Fibroblast of skin of abdomen (primary cell): ENCODE measurements around the gene ERGIC1.
A peak's percentile ranks its signal among the peaks of the same experiment; 100 is the strongest.

ENCODE experiments used
- DNase-seq: peaks from one replicate; pipeline ENCODE4 v3.0.0-alpha.2; 2013

Gene ERGIC1

DNA sequence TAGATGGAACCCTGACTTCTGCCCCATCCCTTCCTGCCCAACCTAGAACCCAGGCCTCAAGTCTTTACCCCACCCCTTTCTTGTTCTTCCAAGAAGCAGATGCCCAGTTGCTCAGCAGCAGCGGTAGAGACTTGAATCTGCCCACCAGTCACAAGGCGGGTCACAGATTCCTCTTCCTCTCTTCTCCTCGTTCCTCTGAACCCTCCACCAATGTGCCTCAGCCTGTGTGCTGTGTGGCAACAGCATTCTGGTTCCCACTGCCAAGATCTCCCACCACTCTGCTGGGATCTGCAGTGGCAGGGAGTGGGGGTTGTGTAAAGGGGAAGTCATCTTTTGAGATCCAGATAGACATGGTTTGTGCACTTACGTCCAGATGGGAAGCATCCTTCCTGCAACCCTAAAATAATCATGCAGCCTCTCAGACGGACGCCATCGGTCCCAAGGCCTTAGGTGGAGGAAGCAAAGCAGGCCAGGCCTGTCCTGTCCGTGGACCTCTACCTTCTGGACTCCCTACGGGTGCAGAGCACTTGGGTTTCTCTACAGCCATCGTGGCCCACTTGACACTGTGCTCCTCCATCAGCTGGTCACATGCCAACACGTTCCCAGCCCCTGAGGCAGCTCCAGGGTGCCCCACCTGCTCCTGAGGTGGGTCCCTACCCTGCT, 117.5 kb downstream of the ERGIC1 start:
- DNase-seq: no peak

- peak; percentile 90 for DNase-seq
These were observed 118.0 kb downstream of the ERGIC1 start for GRCh38 chr5:172952034-172952511.

DNA sequence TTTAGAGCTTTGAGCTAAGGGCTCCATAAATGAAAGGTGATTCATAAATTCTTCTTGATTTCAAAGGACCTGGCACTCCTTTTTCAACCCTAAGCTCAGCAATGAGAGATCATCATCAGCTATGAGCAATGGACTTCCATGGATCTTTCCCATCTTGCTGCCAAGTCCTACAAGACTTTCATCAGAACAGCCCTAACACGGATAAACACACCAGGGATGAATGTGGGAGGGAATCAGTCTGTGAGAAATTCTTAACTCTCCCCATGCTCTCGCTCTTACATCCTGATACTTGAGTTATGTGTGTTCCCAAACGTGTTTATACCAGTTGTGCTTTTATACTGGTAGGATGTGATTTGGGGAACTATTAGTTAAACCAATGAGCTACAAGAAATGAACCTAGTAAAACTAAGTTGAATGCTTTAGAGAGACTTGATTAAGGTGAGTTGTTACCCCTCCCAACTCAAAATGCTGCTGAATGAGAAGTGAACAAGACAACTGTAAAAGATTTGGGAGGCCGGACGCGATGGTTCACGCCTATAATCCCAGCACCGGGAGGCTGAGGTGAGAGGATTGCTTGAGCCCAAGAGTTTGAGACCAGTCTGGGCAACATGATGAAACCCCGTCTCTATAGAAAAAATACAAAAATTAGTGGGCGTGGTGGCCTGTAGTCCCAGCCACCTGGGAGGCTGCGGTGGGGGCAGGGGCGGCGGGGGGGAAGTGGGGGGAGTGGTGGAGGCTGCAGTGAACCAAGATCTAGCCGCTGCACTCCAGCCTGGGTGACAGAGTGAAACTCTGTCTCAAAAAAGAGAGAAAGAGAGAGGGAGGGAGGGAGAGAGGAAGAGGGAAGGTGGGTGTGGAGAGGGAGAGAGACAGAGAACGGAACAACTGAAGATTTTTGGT, 120.0 kb downstream of the ERGIC1 start:
- peak; percentile 94 for DNase-seq

DNA sequence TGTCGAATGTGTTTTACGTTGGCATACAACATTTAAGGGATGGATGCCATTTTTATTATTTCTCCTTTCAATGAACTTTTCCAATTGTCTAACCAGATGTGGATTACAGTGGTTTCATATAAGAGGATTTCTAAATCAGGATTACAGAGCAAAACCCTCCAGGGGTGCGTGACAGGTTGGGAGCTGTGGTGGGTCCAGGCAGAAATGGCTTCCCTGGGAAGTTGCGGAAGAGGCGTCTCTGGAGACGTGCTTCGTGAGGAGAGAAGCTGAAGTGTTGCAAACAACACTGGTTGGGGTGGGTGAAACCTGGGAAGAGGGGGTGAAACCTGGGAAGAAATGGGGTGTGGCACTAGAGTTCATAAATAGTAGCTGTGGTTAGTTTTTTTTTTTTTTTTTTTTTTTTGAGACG, 120.7 kb downstream of the ERGIC1 start:
- DNase-seq: no peak

GRCh38 chr5:172956228-172956627, 122.2 kb downstream of the ERGIC1 start:
- DNase-seq: no peak

DNA sequence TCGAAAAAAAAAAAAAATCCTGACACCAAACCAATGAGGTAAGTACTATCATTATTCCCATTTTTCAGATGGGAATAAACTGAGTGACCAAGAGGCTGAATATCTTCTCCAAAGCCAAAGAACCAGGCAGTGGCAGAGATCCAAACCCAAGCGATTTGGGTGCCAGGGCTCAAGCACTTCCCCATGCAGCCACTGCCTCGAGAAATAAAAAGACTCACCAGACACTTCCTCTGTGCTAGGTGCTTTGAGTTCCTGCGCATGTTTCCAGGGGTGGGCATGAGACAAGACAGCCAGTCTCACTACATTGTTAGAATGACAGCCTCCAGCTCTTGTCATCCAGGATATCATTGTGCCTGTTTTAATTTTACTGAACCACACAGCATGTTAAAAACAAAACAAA, 122.9 kb downstream of the ERGIC1 start:
- DNase-seq: no peak

- no peak for DNase-seq
These were observed 123.4 kb downstream of the ERGIC1 start for GRCh38 chr5:172957458-172957857.

- peak; percentile 70 for DNase-seq
These were observed 124.4 kb downstream of the ERGIC1 start for GRCh38 chr5:172958331-172959046.

DNA sequence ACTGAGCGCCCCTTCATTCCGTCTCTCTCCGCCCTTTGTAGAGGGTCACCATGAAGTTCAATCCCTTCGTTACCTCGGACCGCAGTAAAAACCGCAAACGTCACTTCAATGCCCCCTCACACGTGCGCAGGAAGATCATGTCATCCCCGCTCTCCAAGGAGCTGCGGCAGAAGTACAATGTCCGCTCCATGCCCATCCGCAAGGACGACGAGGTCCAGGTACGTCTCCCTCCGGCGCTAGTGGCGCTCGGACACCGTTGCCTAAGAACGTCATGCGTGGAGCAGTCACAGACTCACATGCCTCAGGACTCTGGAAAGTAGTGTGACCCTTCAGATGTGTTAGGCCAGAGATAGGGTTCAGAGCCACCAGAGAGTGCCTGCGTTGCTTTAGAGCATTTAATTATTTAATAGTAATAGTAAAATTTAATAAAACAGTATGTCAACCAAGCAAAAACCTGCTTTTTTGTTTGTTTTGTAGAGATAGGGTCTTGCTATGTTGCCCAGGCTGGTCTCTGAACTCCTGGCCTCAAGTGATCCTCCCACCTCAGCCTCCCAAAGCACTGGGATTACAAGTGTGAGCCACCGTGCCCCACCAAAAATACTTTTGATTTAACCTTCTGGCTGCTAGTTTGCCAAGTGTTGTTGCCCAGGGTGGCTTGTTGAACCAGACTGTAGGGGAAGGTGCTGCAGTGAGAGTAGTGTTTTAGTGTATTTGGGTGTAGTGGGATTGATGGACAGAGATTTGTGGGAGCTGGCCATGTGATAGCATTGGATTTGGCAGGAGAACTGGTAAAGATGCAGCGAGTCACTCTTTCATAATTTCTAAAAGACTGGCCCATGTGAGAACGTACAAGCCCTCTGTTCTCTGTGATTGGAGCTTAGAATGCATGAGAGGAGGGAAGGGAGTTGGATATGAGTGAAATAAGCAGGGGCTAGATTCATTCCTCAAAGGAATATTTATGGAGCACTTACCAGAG, 126.1 kb downstream of the ERGIC1 start:
- DNase-seq: no peak

GRCh38 chr5:172969921-172970320, 135.9 kb downstream of the ERGIC1 start:
- no peak for DNase-seq

DNA sequence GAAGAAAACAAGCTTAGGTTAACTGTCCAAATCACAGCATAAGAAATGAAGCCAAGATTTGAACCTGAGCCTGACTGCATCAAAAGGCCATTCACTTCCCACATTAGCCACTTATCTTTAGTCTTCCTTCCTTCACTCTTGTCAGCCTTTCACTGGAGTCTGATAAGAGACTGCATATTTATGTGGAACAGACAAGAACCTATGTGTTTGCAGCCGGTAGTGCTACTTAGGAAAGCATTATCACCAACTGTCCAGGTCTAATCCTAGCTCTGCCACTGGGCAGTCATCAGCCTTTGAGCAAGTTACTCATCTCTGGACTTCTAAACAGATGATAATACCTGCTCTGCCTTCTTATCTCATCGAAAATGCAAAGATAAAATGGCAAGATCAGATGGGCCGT, 137.4 kb downstream of the ERGIC1 start:
- no peak for DNase-seq

GRCh38 chr5:172972552-172972951, 138.5 kb downstream of the ERGIC1 start:
- no peak for DNase-seq

DNA sequence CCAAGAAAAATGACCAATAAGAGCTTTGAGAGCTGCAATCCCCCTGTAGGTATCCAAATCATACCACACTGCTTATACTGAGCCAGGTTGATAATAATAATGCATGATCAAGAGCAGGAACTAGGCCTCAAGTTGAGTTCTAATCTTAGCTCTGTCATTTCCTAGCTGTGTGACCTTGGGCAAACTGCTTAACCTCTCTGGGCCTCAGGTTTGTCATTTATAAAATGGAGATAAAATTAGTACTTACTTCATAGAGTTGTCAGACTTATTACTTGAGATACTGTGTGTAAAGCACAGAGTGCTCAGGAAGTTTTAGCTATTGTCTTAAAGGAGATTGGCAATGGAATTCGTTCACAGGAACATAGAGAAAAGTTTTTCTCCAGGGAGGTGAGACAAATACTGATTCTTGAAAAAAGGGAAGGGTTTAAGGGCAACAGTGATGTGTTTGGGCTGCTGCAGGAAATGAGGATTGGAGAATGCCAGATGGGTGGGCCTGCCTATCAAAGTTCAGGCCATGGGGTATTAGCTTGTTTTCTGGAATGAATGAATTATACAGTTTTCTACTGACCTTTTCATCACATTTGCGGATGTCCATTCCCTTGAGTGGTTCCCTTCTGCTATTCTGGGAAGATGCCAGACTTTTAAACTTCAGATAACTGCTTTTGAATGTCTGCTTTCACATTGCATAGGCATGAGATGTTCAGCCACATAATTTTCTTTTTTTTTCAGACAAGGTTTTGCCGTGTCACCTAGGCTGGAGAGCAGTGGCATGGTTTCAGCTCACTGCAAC, 139.3 kb downstream of the ERGIC1 start:
- peak; percentile 66 for DNase-seq

- DNase-seq: peak; percentile 30
These were observed 139.9 kb downstream of the ERGIC1 start for GRCh38 chr5:172973931-172974330.

GRCh38 chr5:172975289-172975688, 141.2 kb downstream of the ERGIC1 start:
- DNase-seq: no peak

GRCh38 chr5:172979778-172980177, 145.7 kb downstream of the ERGIC1 start:
- DNase-seq: no peak

DNA sequence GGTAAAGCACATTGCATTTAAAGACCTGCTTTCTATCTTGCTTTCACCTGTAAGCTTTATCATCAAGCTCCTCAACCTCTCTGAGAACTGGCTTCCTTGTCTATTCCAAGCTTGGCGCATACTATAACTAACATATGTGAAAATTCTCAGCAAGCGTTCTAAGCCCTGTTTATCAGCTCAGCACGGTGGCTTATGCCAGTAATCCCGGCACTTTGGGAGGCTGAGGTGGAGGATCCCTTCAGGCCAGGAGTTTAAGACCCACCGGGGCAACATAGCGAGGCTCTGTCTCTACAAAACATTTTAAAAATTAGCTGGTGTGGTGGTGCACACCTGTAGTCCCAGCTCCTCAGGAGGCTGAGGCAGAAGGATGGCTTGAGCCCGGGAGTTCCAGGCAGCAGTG, 147.9 kb downstream of the ERGIC1 start:
- DNase-seq: no peak

DNA sequence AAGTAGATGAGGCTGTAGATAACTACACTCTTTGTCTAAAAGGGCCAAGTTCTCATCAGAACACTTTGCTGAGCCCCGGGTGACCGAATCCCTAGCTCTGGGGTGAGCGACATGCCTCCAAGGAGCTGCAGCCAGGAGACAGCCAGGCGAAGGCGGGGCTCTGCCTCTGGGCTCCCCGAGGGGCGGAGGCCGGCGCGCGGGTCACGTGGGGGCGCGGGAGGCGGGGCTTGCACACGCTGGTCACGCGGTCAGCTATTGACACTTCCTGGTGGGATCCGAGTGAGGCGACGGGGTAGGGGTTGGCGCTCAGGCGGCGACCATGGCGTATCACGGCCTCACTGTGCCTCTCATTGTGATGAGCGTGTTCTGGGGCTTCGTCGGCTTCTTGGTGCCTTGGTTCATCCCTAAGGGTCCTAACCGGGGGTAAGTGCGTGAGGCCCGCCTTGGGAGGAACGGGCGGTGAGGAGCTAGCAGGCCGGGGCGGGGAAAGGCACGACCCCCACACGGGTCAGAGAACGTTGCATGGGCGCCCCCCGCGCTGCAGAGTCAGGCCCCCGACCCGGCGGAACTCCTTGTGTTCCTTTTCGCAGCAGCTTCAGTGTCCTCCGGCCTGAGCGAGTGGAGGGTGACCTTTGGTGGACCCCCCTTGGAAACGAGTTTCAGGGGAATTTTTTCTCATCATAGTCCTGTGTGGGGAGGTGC, 149.6 kb downstream of the ERGIC1 start, which contains the start of gene ATP6V0E1:
TSS of gene ATP6V0E1 (plus strand) at position 230 of the 702 bp plus-strand sequence. CDS start at position 320, 90 bp downstream.
- peak; percentile 92 for DNase-seq

- DNase-seq: peak; percentile 84
These were observed 150.3 kb downstream of the ERGIC1 start for GRCh38 chr5:172984244-172984953.

GRCh38 chr5:172985596-172985995, 151.5 kb downstream of the ERGIC1 start:
- no peak for DNase-seq
